Measurements from ENCODE around the gene FYN.
A peak's percentile ranks its signal among the peaks of the same experiment; 100 is the strongest.

The FYN gene

DNA sequence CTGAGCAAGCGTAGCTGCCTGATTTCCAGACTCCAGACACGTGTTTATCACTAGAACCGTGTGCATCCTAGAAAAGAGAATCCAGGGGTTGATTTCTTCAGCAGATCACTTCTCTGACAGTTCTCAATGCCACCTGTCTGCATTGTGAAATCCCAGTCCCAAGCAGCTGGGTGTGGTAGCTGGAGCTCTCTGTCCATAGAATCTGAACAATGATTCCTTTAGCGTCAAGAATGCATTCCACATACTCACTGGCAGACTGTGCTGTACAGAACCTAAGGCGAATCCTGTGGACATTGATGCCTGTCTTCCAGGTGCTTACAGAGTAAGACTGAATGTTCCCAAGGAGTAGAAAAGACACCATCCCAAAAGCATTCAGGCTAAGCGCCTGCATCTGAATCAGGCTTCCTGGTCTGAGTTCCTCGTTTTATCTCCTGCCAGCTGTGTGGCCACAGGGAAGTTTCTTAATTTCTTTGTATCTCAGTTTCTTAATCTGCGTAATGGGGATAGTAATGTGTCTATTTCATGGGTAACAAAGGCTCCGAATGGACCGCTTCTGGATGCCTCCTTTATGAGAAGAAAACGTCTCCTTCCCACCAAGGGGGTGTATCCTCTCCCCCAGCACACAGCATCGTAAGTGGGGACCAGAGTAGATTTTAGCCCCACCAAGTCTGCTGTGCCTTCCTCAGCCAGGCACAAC lies 257.2 kb downstream of the FYN start:
- DNase-seq = no peak

- peak; percentile 24 to 35 for DNase-seq
These were observed 258.2 kb downstream of the FYN start for GRCh38 chr6:111614833-111615582.

DNA sequence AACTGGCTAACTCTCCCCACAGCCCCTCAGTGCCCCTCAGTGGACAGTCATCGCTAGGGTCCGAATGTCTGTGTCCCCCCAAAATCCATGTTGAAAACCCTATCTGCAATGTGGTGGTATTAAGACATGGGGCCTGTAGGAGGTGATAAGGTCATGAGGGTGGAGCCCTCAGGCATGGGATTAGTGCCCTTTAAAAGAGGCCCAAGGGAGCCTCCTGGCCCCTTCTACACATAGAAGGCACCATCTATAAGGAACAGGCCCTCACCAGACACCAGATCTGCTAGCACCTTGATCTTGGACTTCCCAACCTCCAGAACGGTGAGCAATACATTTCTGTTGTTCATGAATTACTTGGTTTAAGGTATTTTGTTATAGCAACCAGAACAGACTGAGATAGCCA lies 260.9 kb downstream of the FYN start:
- no peak for DNase-seq

GRCh38 chr6:111610548-111611172 lies 262.6 kb downstream of the FYN start:
- DNase-seq = peak in 1 of 2 donors; percentile 36
